Measurements from ENCODE around the gene SCD5. TPM values are rescaled to one million over a fixed set of nuclear protein-coding genes. Genes with fewer than 3 reads are reported as not detected.
A peak's percentile ranks its signal among the peaks of the same experiment; 100 is the strongest.

SCD5 gene
- polyA plus RNA-seq, 2 of the 4 experiments (the other 2 are of a cell fraction) = 9.8 to 11.9 TPM

GRCh38 chr4:82644734-82645126 is 153.9 kb downstream of the SCD5 start (continued):
- TF ChIP-seq REST (IDR thresholded peaks at IDR 0.05) (no peak), CHD4 (IDR thresholded peaks at IDR 0.05; ENCODE audit: borderline replicate concordance) (no peak), POLR2A (IDR thresholded peaks at IDR 0.05; ENCODE audit: low read length) (no peak), RFX5 (IDR thresholded peaks at IDR 0.05) (no peak), NFE2L2 (conservative IDR thresholded peaks at IDR 0.05; ENCODE audit: low read length) (no peak), JUN (IDR thresholded peaks at IDR 0.05) (no peak), CEBPB (IDR thresholded peaks at IDR 0.05) (no peak)
- TF ChIP-seq, protein P1, sequence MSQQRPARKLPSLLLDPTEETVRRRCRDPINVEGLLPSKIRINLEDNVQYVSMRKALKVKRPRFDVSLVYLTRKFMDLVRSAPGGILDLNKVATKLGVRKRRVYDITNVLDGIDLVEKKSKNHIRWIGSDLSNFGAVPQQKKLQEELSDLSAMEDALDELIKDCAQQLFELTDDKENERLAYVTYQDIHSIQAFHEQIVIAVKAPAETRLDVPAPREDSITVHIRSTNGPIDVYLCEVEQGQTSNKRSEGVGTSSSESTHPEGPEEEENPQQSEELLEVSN (IDR thresholded peaks at IDR 0.05; ENCODE audit: borderline replicate concordance, low read depth) = no peak
- TF ChIP-seq, protein P2, sequence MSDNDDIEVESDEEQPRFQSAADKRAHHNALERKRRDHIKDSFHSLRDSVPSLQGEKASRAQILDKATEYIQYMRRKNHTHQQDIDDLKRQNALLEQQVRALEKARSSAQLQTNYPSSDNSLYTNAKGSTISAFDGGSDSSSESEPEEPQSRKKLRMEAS (IDR thresholded peaks at IDR 0.05) = no peak

GRCh38 chr4:82643994-82644733 is 154.4 kb downstream of the SCD5 start:
- no peaks in the 10 kb centered on the region for H3K9me3 ChIP-seq
- DNase-seq (ENCODE audit: low read depth in 1 of 2, low spot score in 1 of 2) = peak; percentile 5 to 33
- H3K4me3 ChIP-seq = no peak overlapping the region
- peaks cover 23% of the 10 kb centered on the region for H3K4me1 ChIP-seq
- CTCF ChIA-PET = no interaction called here
- FAIRE-seq = no peak
- 57% methylated on average over 4 of the region's 5 CpGs for WGBS (ENCODE audit: missing lambda C conversion rate)
- POLR2A ChIA-PET = no interaction called here
- peak; percentile 71 to 78 for ATAC-seq
- peak overlapping the region in 1 of 2 experiments; percentile 61; a peak in 2 of 6 replicates for H3K27ac ChIP-seq
- TF ChIP-seq GATA3 (IDR thresholded peaks at IDR 0.05; ENCODE audit: borderline replicate concordance) (no peak), MYC (IDR thresholded peaks at IDR 0.05; ENCODE audit: borderline replicate concordance, low read length) (no peak), RCOR1 (IDR thresholded peaks at IDR 0.05; ENCODE audit: low read depth, low read length) (no peak), BHLHE40 (IDR thresholded peaks at IDR 0.05; ENCODE audit: low read depth, low read length) (no peak), CEBPB (IDR thresholded peaks at IDR 0.05) (no peak), REST (IDR thresholded peaks at IDR 0.05) (no peak), USF2 (IDR thresholded peaks at IDR 0.05) (no peak), RNF2 (IDR thresholded peaks at IDR 0.05; ENCODE audit: borderline replicate concordance, low read depth) (no peak), POLR2A (IDR thresholded peaks at IDR 0.05; ENCODE audit: low read length) (no peak), JUNB (IDR thresholded peaks at IDR 0.05) (no peak), FOSB (CRISPR knock-in tag; IDR thresholded peaks at IDR 0.05) (no peak), KDM5A (IDR thresholded peaks at IDR 0.05) (no peak), ZNF302 (CRISPR knock-in tag; IDR thresholded peaks at IDR 0.05) (no peak)
- TF ChIP-seq, protein P2 (IDR thresholded peaks at IDR 0.05) = no peak
- peak overlapping the region; percentile 63 for H3K4me2 ChIP-seq

Measured in A549 (cell line).